GM18858 (cell line): Measurements from ENCODE around the gene KIF19.

ENCODE experiments used
- ATAC-seq: cut with Tn5 transposase; IDR thresholded peaks from one replicate; pipeline ENCODE4 v1.9.1; 2021; ENCODE audit not compliant: unreplicated experiment

Gene KIF19

GRCh38 chr17:74359916-74360315 is 33.9 kb downstream of the KIF19 start:
- no peak for ATAC-seq

GRCh38 chr17:74360899-74361229 is 34.8 kb downstream of the KIF19 start:
- no peak for ATAC-seq

- ATAC-seq, result no peak
Measured at GRCh38 chr17:74361230-74362068, 35.4 kb downstream of the KIF19 start, which contains the start of gene BTBD17. TSS of gene BTBD17 (minus strand) at chr17:74361868. CDS start at chr17:74361819, 49 bp downstream.

- no peak for ATAC-seq
Measured at GRCh38 chr17:74362069-74362405, 36.0 kb downstream of the KIF19 start.

GRCh38 chr17:74362810-74363498 is 36.9 kb downstream of the KIF19 start:
- ATAC-seq, result no peak

GRCh38 chr17:74367206-74367605 is 41.2 kb downstream of the KIF19 start, which contains the start of gene GPR142:
TSS of gene GPR142 (plus strand) at chr17:74367506. CDS start at chr17:74369541, 2,035 bp downstream.
- no peak for ATAC-seq

GRCh38 chr17:74368341-74369081 is 42.5 kb downstream of the KIF19 start:
- no peak for ATAC-seq

GRCh38 chr17:74369221-74369620 is 43.2 kb downstream of the KIF19 start:
- no peak for ATAC-seq

GRCh38 chr17:74369665-74370490 is 43.9 kb downstream of the KIF19 start:
- no peak for ATAC-seq

GRCh38 chr17:74371653-74372147 is 45.7 kb downstream of the KIF19 start:
- ATAC-seq, result no peak

GRCh38 chr17:74372426-74372825 is 46.4 kb downstream of the KIF19 start:
- ATAC-seq, result no peak

- ATAC-seq, result no peak
Measured at GRCh38 chr17:74373838-74374606, 48.0 kb downstream of the KIF19 start.

GRCh38 chr17:74374858-74375257 is 48.8 kb downstream of the KIF19 start:
- no peak for ATAC-seq

GRCh38 chr17:74379495-74380085 is 53.6 kb downstream of the KIF19 start:
- ATAC-seq, result no peak

- ATAC-seq, result no peak
Measured at GRCh38 chr17:74380086-74380958, 54.3 kb downstream of the KIF19 start.

GRCh38 chr17:74380959-74381808 is 55.2 kb downstream of the KIF19 start:
- ATAC-seq, result no peak

GRCh38 chr17:74383141-74383540 is 57.1 kb downstream of the KIF19 start:
- no peak for ATAC-seq

GRCh38 chr17:74385201-74385600 is 59.2 kb downstream of the KIF19 start:
- ATAC-seq, result no peak
